ENCODE results near the gene OTUB2. TPM values are rescaled to one million over a fixed set of nuclear protein-coding genes. Genes with fewer than 3 reads are reported as not detected.

OTUB2 gene
- polyA plus RNA-seq, 3 donors, result 0.25 to 0.95 (median 0.28) TPM

GRCh38 chr14:93999573-93999972, 26.6 kb upstream of the OTUB2 start:
- Histone ChIP-seq H3K9me3 (replicated peaks in 1 of 2; ENCODE audit: control insufficient read depth in 1 of 2, insufficient read depth in 1 of 2, low read length in 2 of 2) (no peaks in the 10 kb centered on the region), H3K27ac (ENCODE audit: low read depth in 1 of 2, low read length in 2 of 2) (no peak overlapping the region), H2AFZ (ENCODE audit: insufficient read depth, low read depth, low read length, poor library complexity, severe bottlenecking) (no peak overlapping the region), H3K36me3 (replicated peaks in 1 of 2; ENCODE audit: control insufficient read depth in 1 of 2, insufficient read depth in 2 of 2, low read length in 2 of 2) (no peaks in the 10 kb centered on the region), H4K20me1 (ENCODE audit: insufficient read depth, low read length) (no peaks in the 10 kb centered on the region), H3K27me3 (ENCODE audit: control insufficient read depth in 2 of 2, insufficient read depth in 2 of 2, low read length in 2 of 2) (no peaks in the 10 kb centered on the region), H3K9ac (ENCODE audit: insufficient read depth, low read length, poor library complexity, severe bottlenecking) (no peak overlapping the region), H3K4me3 (replicated peaks in 1 of 3; ENCODE audit: low read depth in 2 of 3, low read length in 3 of 3) (no peak overlapping the region), H3K79me2 (ENCODE audit: insufficient read depth, low read length) (no peaks in the 10 kb centered on the region), H3K4me1 (ENCODE audit: control insufficient read depth in 1 of 2, insufficient read depth in 2 of 2, low read length in 2 of 2) (no peaks in the 10 kb centered on the region), H3K4me2 (replicated peaks; ENCODE audit: extremely low read depth, low read length, poor library complexity, severe bottlenecking) (no peak overlapping the region)
- intact Hi-C loops (cut with micrococcal nuclease), result no loop called here
- Mint-ChIP-seq H3K4me1 (peaks cover 4% of the 10 kb centered on the region), H3K4me3 (no peak overlapping the region), H3K36me3 (no peaks in the 10 kb centered on the region), H3K9me3 (no peaks in the 10 kb centered on the region), H3K27me3 (ENCODE audit: low read depth in 3 of 3) (peaks cover 11 to 30% (median 15%) of the 10 kb centered on the region in 3 donors), H3K27ac (no peak overlapping the region)
- no peak for DNase-seq
- WGBS (ENCODE audit: insufficient coverage), result 80% methylated on average over 3 of the region's 8 CpGs
- no peak for TF ChIP-seq CTCF (IDR thresholded peaks at IDR 0.05)

GRCh38 chr14:94000267-94000666, 25.9 kb upstream of the OTUB2 start:
- Histone ChIP-seq H3K27me3 (ENCODE audit: control insufficient read depth in 2 of 2, insufficient read depth in 2 of 2, low read length in 2 of 2) (no peaks in the 10 kb centered on the region), H3K36me3 (replicated peaks in 1 of 2; ENCODE audit: control insufficient read depth in 1 of 2, insufficient read depth in 2 of 2, low read length in 2 of 2) (no peaks in the 10 kb centered on the region), H3K9ac (ENCODE audit: insufficient read depth, low read length, poor library complexity, severe bottlenecking) (no peak overlapping the region), H2AFZ (ENCODE audit: insufficient read depth, low read depth, low read length, poor library complexity, severe bottlenecking) (no peak overlapping the region), H3K9me3 (replicated peaks in 1 of 2; ENCODE audit: control insufficient read depth in 1 of 2, insufficient read depth in 1 of 2, low read length in 2 of 2) (no peaks in the 10 kb centered on the region), H3K4me2 (replicated peaks; ENCODE audit: extremely low read depth, low read length, poor library complexity, severe bottlenecking) (no peak overlapping the region), H4K20me1 (ENCODE audit: insufficient read depth, low read length) (no peaks in the 10 kb centered on the region), H3K4me1 (ENCODE audit: control insufficient read depth in 1 of 2, insufficient read depth in 2 of 2, low read length in 2 of 2) (no peaks in the 10 kb centered on the region), H3K4me3 (replicated peaks in 1 of 3; ENCODE audit: low read depth in 2 of 3, low read length in 3 of 3) (no peak overlapping the region), H3K27ac (ENCODE audit: low read depth in 1 of 2, low read length in 2 of 2) (no peak overlapping the region), H3K79me2 (ENCODE audit: insufficient read depth, low read length) (no peaks in the 10 kb centered on the region)
- Mint-ChIP-seq H3K36me3 (no peaks in the 10 kb centered on the region), H3K4me1 (peaks cover 4% of the 10 kb centered on the region), H3K9me3 (no peaks in the 10 kb centered on the region), H3K27me3 (ENCODE audit: low read depth in 3 of 3) (peaks cover 9 to 25% (median 15%) of the 10 kb centered on the region in 3 donors), H3K27ac (no peak overlapping the region), H3K4me3 (no peak overlapping the region)
- TF ChIP-seq CTCF (IDR thresholded peaks at IDR 0.05), result no peak
- 92% methylated on average over 6 of the region's 6 CpGs for WGBS (ENCODE audit: insufficient coverage)
- DNase-seq, result no peak
- intact Hi-C loops (cut with micrococcal nuclease), result no loop called here

Measured in CD14-positive monocyte (primary cell).